Measurements from ENCODE around the gene COMMD3. TPM values are rescaled to one million over a fixed set of nuclear protein-coding genes. Genes with fewer than 3 reads are reported as not detected.

COMMD3 gene
- total RNA-seq, 1 experiment from 2014 or later: 2.6 TPM

DNA sequence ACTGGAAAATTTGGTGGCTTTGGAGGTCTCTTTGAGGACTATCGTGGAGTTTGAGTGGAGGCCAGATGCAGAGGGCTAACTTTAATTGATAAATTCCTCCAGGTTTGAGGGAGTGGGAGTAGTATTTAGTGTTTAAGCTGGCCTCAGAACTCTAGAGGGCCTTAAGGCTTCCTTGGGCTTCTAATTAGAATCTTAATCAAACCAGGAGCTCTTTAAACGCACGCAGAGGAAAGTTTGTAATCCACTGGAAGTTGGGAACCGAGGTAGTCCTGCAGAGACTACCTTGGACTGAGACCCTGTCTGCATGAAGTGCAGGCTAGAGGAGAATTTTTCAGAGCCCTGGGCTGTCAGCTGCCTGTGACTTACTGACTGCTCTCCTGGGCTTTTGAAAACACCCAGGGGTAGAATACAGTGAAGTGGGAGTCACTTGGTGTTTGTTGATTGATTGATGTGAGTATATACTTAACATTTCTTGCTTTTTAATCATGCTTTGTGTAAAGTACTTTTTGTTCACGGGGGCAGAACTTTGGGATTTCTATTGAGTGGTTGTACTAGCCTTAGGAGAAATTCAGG lies 35.0 kb downstream of the COMMD3 start:
- no peak for ATAC-seq
- POLR2A ChIA-PET: no interaction called here

More for the DNA sequence above, 35.0 kb downstream of the COMMD3 start:
- no peak for DNase-seq (ENCODE audit: low spot score)
- TF ChIP-seq JAZF1 (CRISPR knock-in tag; IDR thresholded peaks at IDR 0.05) (no peak), NFATC4 (CRISPR knock-in tag; IDR thresholded peaks at IDR 0.05) (no peak), TEAD1 (CRISPR knock-in tag; IDR thresholded peaks at IDR 0.05) (no peak), FOXK1 (CRISPR knock-in tag; IDR thresholded peaks at IDR 0.05) (no peak), SMAD3 (CRISPR knock-in tag; IDR thresholded peaks at IDR 0.05; ENCODE audit: borderline replicate concordance) (no peak), CREB1 (CRISPR knock-in tag; IDR thresholded peaks at IDR 0.05) (no peak), NFE2L1 (CRISPR knock-in tag; IDR thresholded peaks at IDR 0.05) (no peak), IRF2 (CRISPR knock-in tag; IDR thresholded peaks at IDR 0.05; ENCODE audit: borderline replicate concordance, low read depth) (no peak), EMX1 (CRISPR knock-in tag; IDR thresholded peaks at IDR 0.05) (no peak)
- TF ChIP-seq, protein P1, sequence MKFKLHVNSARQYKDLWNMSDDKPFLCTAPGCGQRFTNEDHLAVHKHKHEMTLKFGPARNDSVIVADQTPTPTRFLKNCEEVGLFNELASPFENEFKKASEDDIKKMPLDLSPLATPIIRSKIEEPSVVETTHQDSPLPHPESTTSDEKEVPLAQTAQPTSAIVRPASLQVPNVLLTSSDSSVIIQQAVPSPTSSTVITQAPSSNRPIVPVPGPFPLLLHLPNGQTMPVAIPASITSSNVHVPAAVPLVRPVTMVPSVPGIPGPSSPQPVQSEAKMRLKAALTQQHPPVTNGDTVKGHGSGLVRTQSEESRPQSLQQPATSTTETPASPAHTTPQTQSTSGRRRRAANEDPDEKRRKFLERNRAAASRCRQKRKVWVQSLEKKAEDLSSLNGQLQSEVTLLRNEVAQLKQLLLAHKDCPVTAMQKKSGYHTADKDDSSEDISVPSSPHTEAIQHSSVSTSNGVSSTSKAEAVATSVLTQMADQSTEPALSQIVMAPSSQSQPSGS (CRISPR knock-in tag; IDR thresholded peaks at IDR 0.05; ENCODE audit: borderline replicate concordance, low read depth): no peak
- TF ChIP-seq, protein P2, sequence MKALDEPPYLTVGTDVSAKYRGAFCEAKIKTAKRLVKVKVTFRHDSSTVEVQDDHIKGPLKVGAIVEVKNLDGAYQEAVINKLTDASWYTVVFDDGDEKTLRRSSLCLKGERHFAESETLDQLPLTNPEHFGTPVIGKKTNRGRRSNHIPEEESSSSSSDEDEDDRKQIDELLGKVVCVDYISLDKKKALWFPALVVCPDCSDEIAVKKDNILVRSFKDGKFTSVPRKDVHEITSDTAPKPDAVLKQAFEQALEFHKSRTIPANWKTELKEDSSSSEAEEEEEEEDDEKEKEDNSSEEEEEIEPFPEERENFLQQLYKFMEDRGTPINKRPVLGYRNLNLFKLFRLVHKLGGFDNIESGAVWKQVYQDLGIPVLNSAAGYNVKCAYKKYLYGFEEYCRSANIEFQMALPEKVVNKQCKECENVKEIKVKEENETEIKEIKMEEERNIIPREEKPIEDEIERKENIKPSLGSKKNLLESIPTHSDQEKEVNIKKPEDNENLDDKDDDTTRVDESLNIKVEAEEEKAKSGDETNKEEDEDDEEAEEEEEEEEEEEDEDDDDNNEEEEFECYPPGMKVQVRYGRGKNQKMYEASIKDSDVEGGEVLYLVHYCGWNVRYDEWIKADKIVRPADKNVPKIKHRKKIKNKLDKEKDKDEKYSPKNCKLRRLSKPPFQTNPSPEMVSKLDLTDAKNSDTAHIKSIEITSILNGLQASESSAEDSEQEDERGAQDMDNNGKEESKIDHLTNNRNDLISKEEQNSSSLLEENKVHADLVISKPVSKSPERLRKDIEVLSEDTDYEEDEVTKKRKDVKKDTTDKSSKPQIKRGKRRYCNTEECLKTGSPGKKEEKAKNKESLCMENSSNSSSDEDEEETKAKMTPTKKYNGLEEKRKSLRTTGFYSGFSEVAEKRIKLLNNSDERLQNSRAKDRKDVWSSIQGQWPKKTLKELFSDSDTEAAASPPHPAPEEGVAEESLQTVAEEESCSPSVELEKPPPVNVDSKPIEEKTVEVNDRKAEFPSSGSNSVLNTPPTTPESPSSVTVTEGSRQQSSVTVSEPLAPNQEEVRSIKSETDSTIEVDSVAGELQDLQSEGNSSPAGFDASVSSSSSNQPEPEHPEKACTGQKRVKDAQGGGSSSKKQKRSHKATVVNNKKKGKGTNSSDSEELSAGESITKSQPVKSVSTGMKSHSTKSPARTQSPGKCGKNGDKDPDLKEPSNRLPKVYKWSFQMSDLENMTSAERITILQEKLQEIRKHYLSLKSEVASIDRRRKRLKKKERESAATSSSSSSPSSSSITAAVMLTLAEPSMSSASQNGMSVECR (CRISPR knock-in tag; IDR thresholded peaks at IDR 0.05; ENCODE audit: borderline replicate concordance): no peak
- TF ChIP-seq, protein P3, sequence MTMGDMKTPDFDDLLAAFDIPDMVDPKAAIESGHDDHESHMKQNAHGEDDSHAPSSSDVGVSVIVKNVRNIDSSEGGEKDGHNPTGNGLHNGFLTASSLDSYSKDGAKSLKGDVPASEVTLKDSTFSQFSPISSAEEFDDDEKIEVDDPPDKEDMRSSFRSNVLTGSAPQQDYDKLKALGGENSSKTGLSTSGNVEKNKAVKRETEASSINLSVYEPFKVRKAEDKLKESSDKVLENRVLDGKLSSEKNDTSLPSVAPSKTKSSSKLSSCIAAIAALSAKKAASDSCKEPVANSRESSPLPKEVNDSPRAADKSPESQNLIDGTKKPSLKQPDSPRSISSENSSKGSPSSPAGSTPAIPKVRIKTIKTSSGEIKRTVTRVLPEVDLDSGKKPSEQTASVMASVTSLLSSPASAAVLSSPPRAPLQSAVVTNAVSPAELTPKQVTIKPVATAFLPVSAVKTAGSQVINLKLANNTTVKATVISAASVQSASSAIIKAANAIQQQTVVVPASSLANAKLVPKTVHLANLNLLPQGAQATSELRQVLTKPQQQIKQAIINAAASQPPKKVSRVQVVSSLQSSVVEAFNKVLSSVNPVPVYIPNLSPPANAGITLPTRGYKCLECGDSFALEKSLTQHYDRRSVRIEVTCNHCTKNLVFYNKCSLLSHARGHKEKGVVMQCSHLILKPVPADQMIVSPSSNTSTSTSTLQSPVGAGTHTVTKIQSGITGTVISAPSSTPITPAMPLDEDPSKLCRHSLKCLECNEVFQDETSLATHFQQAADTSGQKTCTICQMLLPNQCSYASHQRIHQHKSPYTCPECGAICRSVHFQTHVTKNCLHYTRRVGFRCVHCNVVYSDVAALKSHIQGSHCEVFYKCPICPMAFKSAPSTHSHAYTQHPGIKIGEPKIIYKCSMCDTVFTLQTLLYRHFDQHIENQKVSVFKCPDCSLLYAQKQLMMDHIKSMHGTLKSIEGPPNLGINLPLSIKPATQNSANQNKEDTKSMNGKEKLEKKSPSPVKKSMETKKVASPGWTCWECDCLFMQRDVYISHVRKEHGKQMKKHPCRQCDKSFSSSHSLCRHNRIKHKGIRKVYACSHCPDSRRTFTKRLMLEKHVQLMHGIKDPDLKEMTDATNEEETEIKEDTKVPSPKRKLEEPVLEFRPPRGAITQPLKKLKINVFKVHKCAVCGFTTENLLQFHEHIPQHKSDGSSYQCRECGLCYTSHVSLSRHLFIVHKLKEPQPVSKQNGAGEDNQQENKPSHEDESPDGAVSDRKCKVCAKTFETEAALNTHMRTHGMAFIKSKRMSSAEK (CRISPR knock-in tag; IDR thresholded peaks at IDR 0.05; ENCODE audit: borderline replicate concordance): no peak
- TF ChIP-seq, protein P4, sequence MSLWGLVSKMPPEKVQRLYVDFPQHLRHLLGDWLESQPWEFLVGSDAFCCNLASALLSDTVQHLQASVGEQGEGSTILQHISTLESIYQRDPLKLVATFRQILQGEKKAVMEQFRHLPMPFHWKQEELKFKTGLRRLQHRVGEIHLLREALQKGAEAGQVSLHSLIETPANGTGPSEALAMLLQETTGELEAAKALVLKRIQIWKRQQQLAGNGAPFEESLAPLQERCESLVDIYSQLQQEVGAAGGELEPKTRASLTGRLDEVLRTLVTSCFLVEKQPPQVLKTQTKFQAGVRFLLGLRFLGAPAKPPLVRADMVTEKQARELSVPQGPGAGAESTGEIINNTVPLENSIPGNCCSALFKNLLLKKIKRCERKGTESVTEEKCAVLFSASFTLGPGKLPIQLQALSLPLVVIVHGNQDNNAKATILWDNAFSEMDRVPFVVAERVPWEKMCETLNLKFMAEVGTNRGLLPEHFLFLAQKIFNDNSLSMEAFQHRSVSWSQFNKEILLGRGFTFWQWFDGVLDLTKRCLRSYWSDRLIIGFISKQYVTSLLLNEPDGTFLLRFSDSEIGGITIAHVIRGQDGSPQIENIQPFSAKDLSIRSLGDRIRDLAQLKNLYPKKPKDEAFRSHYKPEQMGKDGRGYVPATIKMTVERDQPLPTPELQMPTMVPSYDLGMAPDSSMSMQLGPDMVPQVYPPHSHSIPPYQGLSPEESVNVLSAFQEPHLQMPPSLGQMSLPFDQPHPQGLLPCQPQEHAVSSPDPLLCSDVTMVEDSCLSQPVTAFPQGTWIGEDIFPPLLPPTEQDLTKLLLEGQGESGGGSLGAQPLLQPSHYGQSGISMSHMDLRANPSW (CRISPR knock-in tag; conservative IDR thresholded peaks at IDR 0.05; ENCODE audit: low read depth): no peak
- TF ChIP-seq, protein P5, sequence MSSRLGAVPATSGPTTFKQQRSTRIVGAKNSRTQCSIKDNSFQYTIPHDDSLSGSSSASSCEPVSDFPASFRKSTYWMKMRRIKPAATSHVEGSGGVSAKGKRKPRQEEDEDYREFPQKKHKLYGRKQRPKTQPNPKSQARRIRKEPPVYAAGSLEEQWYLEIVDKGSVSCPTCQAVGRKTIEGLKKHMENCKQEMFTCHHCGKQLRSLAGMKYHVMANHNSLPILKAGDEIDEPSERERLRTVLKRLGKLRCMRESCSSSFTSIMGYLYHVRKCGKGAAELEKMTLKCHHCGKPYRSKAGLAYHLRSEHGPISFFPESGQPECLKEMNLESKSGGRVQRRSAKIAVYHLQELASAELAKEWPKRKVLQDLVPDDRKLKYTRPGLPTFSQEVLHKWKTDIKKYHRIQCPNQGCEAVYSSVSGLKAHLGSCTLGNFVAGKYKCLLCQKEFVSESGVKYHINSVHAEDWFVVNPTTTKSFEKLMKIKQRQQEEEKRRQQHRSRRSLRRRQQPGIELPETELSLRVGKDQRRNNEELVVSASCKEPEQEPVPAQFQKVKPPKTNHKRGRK (CRISPR knock-in tag; IDR thresholded peaks at IDR 0.05; ENCODE audit: borderline replicate concordance): no peak
- TF ChIP-seq, protein P6, sequence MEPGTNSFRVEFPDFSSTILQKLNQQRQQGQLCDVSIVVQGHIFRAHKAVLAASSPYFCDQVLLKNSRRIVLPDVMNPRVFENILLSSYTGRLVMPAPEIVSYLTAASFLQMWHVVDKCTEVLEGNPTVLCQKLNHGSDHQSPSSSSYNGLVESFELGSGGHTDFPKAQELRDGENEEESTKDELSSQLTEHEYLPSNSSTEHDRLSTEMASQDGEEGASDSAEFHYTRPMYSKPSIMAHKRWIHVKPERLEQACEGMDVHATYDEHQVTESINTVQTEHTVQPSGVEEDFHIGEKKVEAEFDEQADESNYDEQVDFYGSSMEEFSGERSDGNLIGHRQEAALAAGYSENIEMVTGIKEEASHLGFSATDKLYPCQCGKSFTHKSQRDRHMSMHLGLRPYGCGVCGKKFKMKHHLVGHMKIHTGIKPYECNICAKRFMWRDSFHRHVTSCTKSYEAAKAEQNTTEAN (CRISPR knock-in tag; IDR thresholded peaks at IDR 0.05): no peak
- Mint-ChIP-seq H3K4me1 (no peaks in the 10 kb centered on the region; the same call in 1 of the 2 replicates), H3K4me3 (no peak overlapping the region), H3K9me3 (no peaks in the 10 kb centered on the region), H3K36me3 (no peaks in the 10 kb centered on the region), H3K27ac (no peak overlapping the region), H3K27me3 (ENCODE audit: low read depth) (peaks cover 43% of the 10 kb centered on the region)
- CTCF ChIA-PET: no interaction called here
